IPS DF 4.7 (cell line): ENCODE data around the gene CDK11B.
"Not testable (repeated sequence)": the region's sequence is repeated elsewhere in the genome, so short reads cannot be mapped to it uniquely, and the experiment has no call there.

Experiments
- DNase-seq: peaks from one replicate; pipeline ENCODE4 v3.0.0-alpha.2; 2013; ENCODE audit warnings: low spot score; ENCODE audit errors: extremely low read depth

Gene CDK11B

DNA sequence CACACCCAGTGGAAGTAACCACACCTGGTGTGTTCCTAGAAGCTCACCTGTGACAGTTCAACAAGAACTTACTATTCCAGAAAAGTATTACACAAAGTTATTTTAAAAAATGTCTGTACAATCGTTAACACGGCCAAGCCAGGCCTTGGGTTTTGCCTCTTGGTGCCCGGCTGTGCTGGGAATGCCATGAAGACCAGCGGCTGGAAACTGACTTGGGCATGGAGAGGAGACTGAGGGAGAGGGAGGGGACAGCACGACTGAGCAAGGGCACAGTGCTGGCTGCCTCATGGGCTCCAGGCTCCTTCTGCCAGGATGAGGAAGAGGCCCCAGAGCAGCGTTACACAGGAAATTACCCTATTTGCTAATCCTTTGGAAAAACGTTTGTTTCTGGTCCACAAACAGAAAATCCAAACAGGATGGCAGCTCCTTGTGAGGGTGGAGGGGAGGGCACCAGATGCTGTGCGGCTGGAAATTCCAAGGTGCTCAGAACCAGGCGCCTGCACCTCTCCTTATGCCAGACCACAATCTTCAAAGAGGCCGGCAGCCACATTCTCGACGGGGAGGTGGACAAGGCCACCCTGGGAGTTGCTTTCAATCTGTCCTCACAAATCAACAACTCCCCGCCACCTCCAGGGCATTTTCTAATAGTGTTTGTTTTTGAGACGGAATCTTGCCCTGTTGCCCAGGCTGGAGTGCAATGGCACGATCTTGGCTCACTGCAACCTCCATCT, 4.2 kb upstream of the CDK11B start:
- not testable (repeated sequence) for DNase-seq

DNA sequence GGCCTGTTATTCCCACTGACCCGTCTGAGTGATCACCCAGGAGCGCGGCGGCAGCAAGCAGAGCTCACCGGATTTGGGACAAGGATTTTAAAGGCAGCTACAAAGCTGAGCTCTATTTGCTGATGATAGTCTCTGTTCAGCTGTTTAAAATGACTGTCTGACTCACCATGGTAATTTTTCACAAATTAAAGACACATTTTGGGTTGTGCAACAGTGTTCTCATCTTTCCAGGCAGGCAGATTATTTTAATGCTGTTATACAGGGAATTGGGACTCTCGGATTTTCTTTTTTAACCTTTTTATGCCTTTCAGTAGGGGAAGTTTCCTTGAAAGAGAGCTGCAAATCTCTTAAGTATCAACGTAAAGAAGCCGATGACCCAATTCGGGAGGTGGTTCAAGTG, 3.6 kb upstream of the CDK11B start:
- DNase-seq: not testable (repeated sequence)

DNA sequence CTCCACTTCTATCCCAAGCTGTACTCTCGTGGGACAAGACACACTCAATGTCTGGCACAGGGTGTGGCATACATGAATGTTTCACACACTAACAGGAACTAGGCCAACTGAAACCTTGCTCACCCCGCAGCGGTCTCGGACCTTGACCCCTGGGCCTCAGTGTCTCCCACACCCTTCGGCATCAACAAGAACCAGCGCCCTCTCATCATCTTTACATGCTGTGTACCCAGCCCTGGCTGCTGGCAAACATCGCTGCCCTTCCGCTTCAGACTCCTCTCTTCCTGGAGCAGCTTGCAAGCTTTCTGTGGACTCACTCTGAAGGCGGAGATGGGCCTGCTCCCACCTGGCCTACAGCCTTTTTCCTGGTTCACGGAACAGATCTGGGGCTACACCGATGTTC, 10.5 kb downstream of the CDK11B start:
- not testable (repeated sequence) for DNase-seq

DNA sequence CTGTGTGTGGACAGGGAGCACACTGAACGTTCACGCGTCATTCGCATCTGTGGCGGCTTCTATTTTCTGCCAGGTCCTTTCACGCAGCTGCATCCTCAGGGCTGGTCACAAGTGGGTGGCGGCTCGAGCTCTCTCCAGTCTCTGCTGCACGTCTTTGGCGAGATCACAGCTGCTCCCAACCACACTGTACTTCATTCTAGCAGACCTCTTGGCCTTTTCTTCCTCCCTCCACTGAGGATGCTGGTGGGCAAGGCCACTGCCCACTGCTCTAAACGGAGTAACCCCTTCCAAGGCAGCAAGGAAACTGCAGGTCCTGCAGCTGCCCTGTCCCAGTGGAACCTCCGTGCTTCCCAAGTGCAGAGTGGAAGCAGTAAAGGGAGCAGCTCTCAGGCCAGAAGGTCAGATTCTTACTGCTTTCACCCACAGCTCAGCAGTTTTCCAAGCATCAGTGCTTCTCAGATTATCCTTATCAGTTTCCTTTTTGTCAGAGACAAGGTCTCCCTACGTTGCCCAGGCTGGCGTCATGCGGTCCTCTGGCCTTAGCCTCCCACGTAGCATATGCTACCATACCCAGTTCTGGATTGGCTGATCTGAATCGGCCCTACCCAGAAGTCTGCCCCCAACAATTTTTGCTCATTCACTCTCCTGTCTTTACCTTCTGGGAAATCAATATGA, 11.1 kb downstream of the CDK11B start:
- DNase-seq: not testable (repeated sequence)

DNA sequence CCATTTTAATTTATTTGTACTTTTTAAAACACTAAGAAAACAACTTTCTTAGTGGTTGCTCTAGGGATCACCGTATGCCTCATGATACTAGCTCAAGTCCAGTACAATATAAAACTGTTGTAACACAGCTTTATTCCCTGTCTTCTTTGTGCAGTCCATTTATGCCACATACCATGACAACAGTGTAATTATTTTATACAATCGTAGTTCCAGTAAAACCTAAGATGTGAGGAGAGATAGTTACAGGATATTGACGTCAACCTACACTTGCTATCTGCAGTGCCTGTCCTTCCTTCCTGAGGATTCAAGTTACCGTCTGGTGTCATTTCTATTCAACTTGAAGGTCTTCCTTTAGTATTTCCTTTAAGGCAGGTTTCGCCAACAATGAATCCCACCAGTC, 12.5 kb downstream of the CDK11B start:
- not testable (repeated sequence) for DNase-seq

DNA sequence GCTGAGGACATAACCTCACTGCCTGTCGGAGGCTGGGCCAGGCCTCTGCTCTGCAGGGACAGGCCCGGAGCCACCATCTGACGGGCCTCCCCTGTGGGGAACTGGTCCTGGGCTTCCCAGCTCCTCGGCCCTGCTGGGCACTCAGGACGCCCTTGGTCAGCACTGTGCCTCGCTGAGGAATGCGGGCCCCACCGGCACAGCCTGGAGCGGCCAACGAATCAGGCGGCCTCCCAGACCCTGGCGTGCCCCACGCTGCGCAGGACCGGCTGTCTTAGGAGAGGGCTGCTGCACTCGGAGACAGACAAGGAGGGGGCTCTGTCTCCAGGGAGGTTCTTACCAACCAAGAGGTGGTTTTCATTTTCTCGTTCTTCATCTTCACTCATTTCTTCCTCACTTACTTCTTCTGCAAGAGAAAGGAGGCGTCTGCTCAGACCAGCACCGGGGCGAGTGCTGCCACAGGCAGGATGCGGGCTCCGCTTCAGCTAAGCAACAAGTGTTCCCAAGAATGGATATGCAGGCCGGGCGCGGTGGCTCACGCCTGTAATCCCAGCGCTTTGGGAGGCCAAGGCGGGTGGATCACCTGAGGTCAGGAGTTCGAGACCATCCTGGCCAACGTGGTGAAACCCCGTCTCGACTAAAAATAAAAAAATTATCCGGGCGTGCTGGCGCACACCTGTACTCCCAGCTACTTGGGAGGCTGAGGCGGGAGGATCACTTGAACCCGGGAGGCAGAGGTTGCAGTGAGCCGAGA, 17.9 kb downstream of the CDK11B start:
- DNase-seq: not testable (repeated sequence)

DNA sequence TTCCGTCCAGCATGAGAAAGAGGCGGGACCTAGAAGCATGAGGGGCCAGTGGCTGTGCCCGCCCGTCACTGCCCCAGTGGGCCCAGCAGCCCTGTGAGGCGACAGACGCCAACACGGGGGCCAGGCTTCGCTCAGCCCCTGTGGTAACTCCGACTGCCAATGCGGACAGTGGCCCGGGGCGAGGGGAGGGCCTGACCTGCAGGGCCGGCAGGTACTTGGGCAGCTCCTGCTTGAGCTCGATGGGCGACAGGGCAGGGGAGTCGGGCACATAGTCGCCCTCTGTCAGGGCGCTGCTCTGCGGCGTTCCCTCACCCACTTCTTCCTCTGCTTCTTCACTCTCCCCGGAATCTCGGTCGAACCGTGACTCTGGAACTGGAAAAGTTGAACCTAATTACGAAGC, 18.7 kb downstream of the CDK11B start:
- DNase-seq: not testable (repeated sequence)

DNA sequence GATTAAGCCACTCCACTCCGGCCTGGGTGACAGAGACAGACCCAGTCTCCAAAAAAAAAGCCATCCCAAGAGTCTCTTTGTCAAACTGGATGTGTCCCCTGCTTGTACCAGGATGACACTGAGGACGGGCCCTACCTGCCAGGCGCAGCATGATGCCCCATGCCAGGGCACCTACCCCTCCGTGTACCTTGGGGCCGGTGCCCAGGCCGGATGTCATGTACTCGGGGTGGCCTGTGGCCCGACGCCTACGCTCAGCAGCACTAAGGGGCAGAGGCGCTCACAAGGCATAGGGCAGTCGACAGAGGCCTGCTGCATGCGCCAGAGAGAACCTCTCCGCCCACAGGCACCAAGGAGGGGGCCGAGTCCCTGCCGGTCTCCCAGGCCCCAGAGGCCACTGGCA, 19.4 kb downstream of the CDK11B start:
- not testable (repeated sequence) for DNase-seq

DNA sequence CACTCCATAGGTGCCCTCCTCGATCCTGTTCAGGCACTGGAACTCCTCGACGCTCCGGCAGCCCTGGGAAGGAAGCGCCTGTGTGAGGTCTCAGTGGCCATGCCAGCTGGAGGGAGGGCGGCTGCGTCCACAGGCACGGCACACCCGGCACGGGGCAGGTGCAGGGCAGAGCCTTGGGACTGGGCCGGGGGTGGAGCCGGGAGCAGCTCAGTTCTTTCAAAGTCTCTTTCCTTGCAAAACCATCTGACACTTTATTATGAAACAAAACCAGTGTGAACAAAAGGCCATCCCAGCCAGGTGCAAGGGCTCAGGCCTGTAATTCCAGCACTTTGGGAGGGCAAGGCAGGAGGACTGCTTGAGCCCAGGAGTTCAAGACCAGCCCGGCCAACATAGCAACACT, 20.3 kb downstream of the CDK11B start:
- not testable (repeated sequence) for DNase-seq

DNA sequence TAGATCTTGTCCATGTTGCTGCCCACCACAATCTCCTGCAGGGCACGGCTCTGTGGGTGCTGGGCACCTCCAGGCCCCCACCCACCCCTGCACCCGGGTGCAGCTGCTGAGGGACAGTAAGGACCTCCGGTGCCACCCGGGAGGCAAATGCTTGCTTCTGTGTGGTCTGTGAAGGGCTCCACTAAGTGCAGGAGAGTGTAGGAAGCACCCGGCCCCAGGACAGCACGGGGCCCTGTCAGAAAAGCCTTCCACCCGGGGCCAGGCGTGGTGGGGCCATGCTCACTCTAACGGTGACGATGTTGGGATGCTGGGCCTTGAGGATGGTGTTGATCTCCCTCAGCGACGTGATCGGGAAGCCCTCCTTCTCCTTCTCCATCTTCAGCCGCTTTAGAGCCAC, 21.3 kb downstream of the CDK11B start:
- DNase-seq: not testable (repeated sequence)

DNA sequence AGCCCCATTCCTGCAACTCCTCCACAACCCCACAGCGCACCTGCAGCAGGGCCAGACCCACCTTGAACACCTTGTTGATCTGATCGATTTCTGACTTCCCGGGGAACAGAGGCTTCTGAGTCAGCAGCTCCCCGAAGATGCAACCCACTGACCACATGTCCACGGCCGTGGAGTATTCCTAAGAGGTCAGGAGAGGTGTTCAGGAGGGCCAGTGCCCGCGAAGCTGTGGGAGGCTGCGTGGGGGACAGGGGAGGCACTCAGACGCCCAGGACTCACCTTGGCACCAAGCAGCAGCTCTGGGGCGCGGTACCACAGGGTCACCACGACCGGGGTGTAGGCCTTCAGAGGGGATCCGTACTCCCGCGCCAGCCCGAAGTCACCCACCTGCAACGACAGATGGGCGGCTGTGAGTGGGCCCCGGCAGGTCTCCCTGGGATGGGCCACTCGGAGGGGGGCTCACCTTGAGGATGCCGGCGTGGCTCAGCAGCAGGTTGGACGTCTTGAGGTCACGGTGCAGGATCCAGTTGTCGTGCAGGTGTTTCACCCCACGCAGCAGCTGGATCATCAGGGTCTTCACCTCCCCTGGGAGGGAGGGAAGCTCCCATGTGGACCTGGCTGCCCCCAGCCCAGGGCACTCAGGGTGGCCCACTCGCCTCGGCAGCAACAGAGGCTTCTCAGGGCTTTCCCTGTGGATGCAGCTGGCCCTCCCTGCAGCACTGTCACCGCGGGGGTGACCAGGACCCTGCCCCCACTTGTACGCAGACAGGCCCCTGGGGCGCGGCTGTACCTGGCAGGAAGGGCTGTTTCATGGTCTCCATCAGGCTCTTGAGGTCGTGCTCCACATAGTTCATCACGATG, 22.0 kb downstream of the CDK11B start:
- not testable (repeated sequence) for DNase-seq

DNA sequence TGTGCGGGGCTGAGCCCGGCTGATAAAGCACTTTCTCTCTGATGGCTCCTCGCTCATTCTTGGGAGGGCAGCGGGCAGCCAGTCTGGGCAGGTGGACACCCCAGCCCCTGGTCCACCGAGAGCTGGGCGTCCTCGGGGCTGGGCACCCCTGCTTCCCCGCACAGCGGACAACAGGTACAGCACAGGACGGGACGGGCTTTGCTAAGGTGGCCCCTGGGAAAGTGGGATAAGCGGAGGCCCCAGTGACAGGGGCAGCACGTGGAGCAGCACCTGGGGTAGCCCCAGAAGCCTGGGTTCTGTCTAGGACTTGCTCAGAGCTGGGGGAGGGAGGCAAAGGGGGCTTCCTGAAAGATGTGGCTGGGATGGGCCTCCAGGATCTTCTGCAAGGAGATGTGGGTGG, 24.2 kb downstream of the CDK11B start:
- not testable (repeated sequence) for DNase-seq

DNA sequence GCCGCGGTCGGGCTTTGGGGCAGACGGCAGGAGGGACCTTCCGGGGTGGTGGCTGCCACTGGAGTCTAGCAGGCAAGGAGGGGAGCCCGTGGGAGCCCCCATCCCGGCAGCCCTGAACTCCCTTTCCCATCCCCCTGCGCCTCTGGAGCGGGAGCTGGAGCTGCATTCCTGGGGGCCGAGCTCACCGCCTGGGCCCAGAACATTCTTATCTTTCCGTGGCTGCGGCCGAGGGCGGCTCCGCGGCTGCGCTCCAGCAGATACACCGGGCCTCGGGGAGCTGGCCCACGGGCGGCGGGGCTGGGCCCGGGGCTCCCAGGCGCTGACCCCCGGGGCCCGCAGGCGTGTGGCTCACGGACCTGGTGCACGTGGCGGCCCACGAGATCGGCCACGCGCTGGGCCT, 25.4 kb downstream of the CDK11B start:
- not testable (repeated sequence) for DNase-seq

DNA sequence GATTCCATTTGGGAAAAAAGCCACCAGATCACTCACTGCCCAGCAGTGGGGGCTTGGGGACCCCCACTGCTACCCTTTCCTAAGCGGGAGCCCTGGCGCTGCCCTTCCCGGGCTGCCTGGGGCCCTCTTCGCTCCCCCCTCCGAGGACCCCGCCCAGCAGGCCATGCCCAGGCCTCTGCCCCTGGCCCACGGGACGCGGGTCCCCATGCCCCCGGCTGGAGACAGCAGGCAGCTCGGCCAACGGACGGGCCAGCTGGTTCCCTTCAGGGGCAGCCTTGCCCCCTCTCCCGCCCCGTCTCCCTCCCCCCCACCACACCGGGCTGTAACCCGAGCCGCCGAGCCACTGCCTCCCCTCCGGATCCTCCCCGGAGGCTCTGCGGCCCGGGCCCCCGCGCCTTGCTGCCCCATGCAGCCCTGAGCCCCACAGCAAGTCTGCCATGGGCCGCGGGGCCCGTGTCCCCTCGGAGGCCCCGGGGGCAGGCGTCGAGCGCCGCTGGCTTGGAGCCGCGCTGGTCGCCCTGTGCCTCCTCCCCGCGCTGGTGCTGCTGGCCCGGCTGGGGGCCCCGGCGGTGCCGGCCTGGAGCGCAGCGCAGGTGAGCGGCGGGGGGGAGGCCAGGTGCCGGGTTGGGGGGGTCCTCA, 26.9 kb downstream of the CDK11B start, which contains the start of gene MMP23B:
TSS of gene MMP23B (plus strand) at position 392 of the 639 bp plus-strand sequence. CDS start at position 438, 46 bp downstream.
- no peak for DNase-seq

DNA sequence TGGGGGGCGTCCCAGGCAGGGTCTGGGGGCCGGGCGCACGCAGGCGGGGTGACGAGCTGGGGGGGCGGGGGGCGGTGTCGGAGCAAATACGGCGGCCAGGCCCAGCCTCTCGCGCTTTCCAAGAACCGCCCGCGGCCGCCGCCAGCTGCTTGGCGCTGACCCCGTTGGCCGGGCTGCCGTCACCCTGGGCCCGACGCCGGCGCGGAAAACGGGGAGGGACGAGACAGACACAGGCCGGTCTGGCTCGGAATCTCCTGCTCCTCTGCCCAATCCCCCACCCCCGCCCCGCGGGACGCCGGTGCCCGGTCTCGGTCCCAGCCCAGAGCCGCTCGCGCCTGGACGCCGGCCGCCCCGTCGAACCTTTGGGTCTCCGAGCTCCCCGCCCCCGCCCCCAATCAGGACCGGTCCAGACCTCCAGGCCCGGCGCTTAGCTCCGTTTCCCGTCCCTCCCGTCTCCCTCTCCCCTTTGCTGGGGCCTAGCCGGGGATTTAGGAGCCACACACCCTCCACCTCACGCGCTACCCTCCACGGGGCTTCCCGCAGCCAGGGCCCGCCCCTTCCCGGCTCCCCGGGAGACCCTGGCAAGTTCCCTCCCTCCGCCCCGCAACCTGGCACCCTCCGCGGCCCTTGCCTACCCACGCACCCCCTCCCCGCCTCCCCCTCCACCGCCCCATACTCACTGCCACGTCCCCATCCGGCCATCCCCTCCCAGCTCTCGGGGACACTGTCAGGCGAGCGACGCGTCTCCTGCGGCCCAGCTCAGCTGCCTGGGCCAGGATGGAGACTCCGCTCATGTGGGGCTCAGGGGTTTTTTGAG, 27.6 kb downstream of the CDK11B start:
- no peak for DNase-seq

DNA sequence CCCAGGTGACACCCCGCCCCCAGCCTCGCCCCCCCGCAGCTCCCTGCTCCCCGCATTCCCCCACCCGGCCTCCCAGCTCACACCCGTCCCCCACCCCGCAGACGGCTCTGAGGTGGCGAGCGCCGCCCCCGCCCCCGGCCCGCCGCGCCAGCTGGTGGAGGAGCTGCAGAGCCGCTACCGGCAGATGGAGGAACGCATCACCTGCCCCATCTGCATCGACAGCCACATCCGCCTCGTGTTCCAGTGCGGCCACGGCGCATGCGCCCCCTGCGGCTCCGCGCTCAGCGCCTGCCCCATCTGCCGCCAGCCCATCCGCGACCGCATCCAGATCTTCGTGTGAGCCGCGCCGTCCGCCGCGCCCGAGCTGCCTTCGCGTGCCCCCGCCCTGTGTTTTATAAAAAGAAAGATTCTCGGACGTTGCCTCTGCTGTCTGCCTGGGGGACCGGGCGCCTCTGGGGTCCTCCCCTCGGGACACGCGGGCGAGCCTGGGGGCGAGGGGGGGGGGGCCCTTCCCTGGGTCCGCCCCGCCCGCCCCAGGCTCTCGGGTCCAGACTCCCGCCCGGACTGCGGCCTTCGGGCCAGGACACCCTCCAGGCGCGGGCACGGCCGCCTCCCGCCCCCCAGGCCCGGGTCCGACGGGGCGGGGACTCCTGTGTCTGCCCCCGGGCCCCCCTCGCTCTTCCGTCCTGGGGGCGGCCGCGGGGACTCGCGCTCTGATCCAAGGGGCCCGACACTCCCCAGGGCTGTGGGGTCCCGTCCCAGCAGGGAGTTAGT, 28.4 kb downstream of the CDK11B start:
- no peak for DNase-seq

DNA sequence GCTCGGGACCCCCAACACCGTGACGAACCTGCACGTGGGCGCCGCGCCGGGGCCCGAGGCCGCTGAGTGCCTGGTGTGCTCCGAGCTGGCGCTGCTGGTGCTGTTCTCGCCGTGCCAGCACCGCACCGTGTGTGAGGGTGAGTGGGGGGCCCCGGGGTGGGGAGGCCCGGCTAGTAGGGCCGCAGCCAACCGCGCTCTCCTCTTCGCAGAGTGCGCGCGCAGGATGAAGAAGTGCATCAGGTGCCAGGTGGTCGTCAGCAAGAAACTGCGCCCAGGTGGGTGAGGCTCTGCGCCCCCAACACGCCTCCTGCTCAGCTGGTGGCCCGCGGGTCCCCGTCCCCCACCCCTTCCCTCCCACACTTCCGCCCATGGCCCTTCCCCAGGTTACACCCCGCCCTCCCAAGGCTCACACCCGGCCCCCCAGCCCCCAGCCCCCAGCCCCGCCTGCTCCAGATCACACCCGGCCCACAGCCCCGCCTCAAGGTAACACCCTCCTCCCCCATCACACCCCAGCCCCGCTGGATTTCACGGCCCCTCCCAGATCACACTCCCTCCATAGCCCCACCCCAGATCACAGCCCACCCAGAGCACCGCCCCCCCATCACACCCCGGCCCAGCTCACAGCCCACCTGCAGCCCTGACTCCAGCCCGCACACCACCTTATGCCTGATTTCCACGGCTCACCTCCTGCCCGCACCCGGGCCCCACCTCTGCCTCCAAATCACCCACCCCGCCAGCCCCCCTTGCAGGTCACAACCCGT, 29.2 kb downstream of the CDK11B start:
- DNase-seq: no peak

DNA sequence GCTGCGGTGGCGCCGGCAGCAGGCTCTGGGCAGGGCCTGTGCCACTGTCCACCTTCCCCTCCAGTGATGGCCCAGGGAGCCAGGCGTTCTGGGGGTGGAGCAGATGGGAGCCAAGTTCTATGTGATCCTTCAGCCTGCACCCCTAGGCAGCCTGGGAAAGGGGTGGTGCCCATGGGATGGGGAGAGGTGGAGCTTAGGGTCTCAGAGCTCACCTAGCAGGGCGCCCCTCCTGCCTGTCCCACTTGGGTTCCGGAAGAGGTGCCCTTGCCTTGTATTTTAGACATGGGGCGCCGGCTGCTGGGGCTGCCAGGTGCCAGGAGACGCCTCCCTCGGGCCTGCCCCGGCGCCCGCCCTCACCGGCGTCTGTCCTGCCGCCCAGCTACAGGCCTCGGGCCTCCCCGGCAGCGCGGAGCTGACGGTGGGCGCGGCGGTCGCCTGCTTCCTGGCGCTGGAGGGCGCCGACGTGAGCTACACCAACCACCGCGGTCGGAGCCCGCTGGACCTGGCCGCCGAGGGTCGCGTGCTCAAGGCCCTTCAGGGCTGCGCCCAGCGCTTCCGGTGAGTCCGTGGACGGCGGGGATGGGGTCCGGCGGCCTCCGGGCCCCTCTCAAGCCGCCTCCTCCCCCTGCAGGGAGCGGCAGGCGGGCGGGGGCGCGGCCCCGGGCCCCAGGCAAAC, 29.9 kb downstream of the CDK11B start:
- no peak for DNase-seq
